ENCODE results near the gene SPNS1. TPM values are rescaled to one million over a fixed set of nuclear protein-coding genes. Genes with fewer than 3 reads are reported as not detected.

SPNS1 gene
- total RNA-seq, 1 experiment from 2014 or later, result 38.6 TPM

GRCh38 chr16:29028457-29029167 lies 54.0 kb downstream of the SPNS1 start:
- H3K27me3 ChIP-seq (ENCODE audit: insufficient read depth, low read length), result no peaks in the 10 kb centered on the region
- H2BK15ac ChIP-seq (ENCODE audit: low read depth, low read length), result no peak overlapping the region
- Mint-ChIP-seq H3K4me1 (peaks cover 10 to 22% of the 10 kb centered on the region in 2 experiments), H3K4me3 (0 out of 5 replicates have a peak overlapping the region, but pooled peaks of 1 of the 2 experiments have one; percentile 9), H3K9me3 (no peaks in the 10 kb centered on the region), H3K36me3 (ENCODE audit: insufficient read depth in 1 of 3, low read depth in 3 of 3) (no peaks in the 10 kb centered on the region), H3K27me3 (ENCODE audit: low read depth) (no peaks in the 10 kb centered on the region), H3K27ac (peak overlapping the region in 1 of 3 experiments; percentile 77; a peak in 2 of 7 replicates)
- no peaks in the 10 kb centered on the region for H4K20me1 ChIP-seq (ENCODE audit: control insufficient read depth, insufficient read depth, insufficient read length)
- WGBS (ENCODE audit: extremely low coverage, insufficient read length, low lambda C conversion rate), result no CpG with 5 or more reads among the region's 7 CpGs
- H3K27ac ChIP-seq (ENCODE audit: insufficient read length, low read depth, low read length), result no peak overlapping the region
- no peak overlapping the region for H4K5ac ChIP-seq (ENCODE audit: insufficient read length, low read depth, low read length)
- H3K4me2 ChIP-seq (ENCODE audit: insufficient read depth, insufficient read length, low read length), result no peak overlapping the region
- H2BK5ac ChIP-seq (ENCODE audit: insufficient read length, low read length), result no peak overlapping the region
- no peak overlapping the region for H3K18ac ChIP-seq (ENCODE audit: insufficient read length, low read depth, low read length)
- H2BK20ac ChIP-seq (ENCODE audit: low read depth, low read length, poor library complexity, severe bottlenecking), result no peak overlapping the region
- H2BK120ac ChIP-seq (ENCODE audit: low read depth, low read length, poor library complexity, severe bottlenecking), result no peak overlapping the region
- H2AK5ac ChIP-seq (ENCODE audit: insufficient read length, low read length), result no peak overlapping the region
- H3K9me3 ChIP-seq (ENCODE audit: control insufficient read depth, low read depth, low read length), result no peaks in the 10 kb centered on the region
- H4K91ac ChIP-seq (ENCODE audit: insufficient read length, low read depth, low read length), result no peak overlapping the region
- no peaks in the 10 kb centered on the region for H3K79me2 ChIP-seq (ENCODE audit: insufficient read depth, low read length)
- no peaks in the 10 kb centered on the region for H3K79me1 ChIP-seq (ENCODE audit: insufficient read depth, low read depth, low read length, poor library complexity, severe bottlenecking)
- H3K23me2 ChIP-seq (ENCODE audit: insufficient read length, low read depth, low read length, poor library complexity, severe bottlenecking), result no peaks in the 10 kb centered on the region
- no peak overlapping the region for H3K56ac ChIP-seq (ENCODE audit: insufficient read length, low read depth, low read length)
- H3T11ph ChIP-seq (ENCODE audit: low read length), result no peak overlapping the region
- H2AFZ ChIP-seq (ENCODE audit: low read length), result no peak overlapping the region
- DNase-seq, result no peak
- H4K8ac ChIP-seq (replicated peaks; ENCODE audit: insufficient read length, low read depth, low read length), result no peak overlapping the region
- no peak overlapping the region for H3K14ac ChIP-seq (ENCODE audit: insufficient read depth, low read length)
- no peak overlapping the region for H3K23ac ChIP-seq (ENCODE audit: insufficient read length, low read depth, low read length)
- no peak overlapping the region for H3K4ac ChIP-seq (ENCODE audit: low read depth, low read length)
- no peak overlapping the region for H2BK12ac ChIP-seq (ENCODE audit: insufficient read length, low read depth, low read length)
- no peaks in the 10 kb centered on the region; the same call in 1 of the 2 replicates for H3K4me1 ChIP-seq (ENCODE audit: insufficient read depth, low read length)
- TF ChIP-seq CTCF (conservative IDR thresholded peaks at IDR 0.05), result 0 out of 3 replicates have a peak, but pooled peaks have one; percentile 14
- H3K9ac ChIP-seq (ENCODE audit: extremely low read depth, insufficient read length, low read length), result no peak overlapping the region
